Stimulated activated CD8-positive, alpha-beta memory T cell treated with anti-CD3 and anti-CD28 coated beads, Interleukin-12 subunit alpha, Interleukin-12 subunit beta, amount 100 ng/mL, for 4 hours (primary cell): ENCODE results near the gene SCART1.
"Not testable (repeated sequence)": the region's sequence is repeated elsewhere in the genome, so short reads cannot be mapped to it uniquely, and the experiment has no call there.

Experiments
- DNase-seq: peaks from one replicate; pipeline ENCODE4 v3.0.0-alpha.2; 2020; ENCODE audit warnings: low read depth

The SCART1 gene

GRCh38 chr10:133474027-133474426 is 20.3 kb downstream of the SCART1 start:
- no peak for DNase-seq

GRCh38 chr10:133474665-133475424 is 21.1 kb downstream of the SCART1 start:
- no peak for DNase-seq

GRCh38 chr10:133475425-133475734 is 21.6 kb downstream of the SCART1 start:
- DNase-seq, result no peak

- DNase-seq, result no peak
Measured at GRCh38 chr10:133475821-133476640, 22.3 kb downstream of the SCART1 start.

GRCh38 chr10:133476641-133476990 is 22.9 kb downstream of the SCART1 start:
- DNase-seq, result no peak

GRCh38 chr10:133481086-133481643 is 27.4 kb downstream of the SCART1 start:
- DNase-seq, result no peak

- no peak for DNase-seq
Measured at GRCh38 chr10:133481657-133482056, 27.9 kb downstream of the SCART1 start.

GRCh38 chr10:133484818-133485217 is 31.1 kb downstream of the SCART1 start:
- no peak for DNase-seq

GRCh38 chr10:133487085-133487484 is 33.3 kb downstream of the SCART1 start:
- DNase-seq, result no peak

- no peak for DNase-seq
Measured at GRCh38 chr10:133488354-133488753, 34.6 kb downstream of the SCART1 start.

- DNase-seq, result no peak
Measured at GRCh38 chr10:133489816-133490588, 36.3 kb downstream of the SCART1 start.

- not testable (repeated sequence) for DNase-seq
Measured at GRCh38 chr10:133493562-133493961, 39.8 kb downstream of the SCART1 start.

- DNase-seq, result not testable (repeated sequence)
Measured at GRCh38 chr10:133497363-133497762, 43.6 kb downstream of the SCART1 start.

GRCh38 chr10:133499176-133499575 is 45.4 kb downstream of the SCART1 start:
- not testable (repeated sequence) for DNase-seq

- not testable (repeated sequence) for DNase-seq
Measured at GRCh38 chr10:133500897-133501296, 47.2 kb downstream of the SCART1 start.

- no peak for DNase-seq
Measured at GRCh38 chr10:133509700-133510099, 56.0 kb downstream of the SCART1 start.

- DNase-seq, result no peak
Measured at GRCh38 chr10:133511408-133511807, 57.7 kb downstream of the SCART1 start.

GRCh38 chr10:133511907-133512528 is 58.3 kb downstream of the SCART1 start:
- DNase-seq, result no peak

- DNase-seq, result no peak
Measured at GRCh38 chr10:133515471-133515870, 61.7 kb downstream of the SCART1 start.

GRCh38 chr10:133516057-133516456 is 62.3 kb downstream of the SCART1 start:
- no peak for DNase-seq

- DNase-seq, result not testable (repeated sequence)
Measured at GRCh38 chr10:133518517-133518916, 64.8 kb downstream of the SCART1 start.
